ENCODE results near the gene FUCA2. TPM values are rescaled to one million over a fixed set of nuclear protein-coding genes. Genes with fewer than 3 reads are reported as not detected.
A peak's percentile ranks its signal among the peaks of the same experiment; 100 is the strongest.

FUCA2 gene
- total RNA-seq: 52.4 to 57.6 TPM (median 54.4 TPM) in 3 replicates
- long read RNA-seq, transcript FUCA2-201 (7 exons, 2,356 nt): major isoform, 122 of 153 reads
- long read RNA-seq, partial matches to known transcripts: 6 of 153 reads
- long read RNA-seq, other reads (novel, unspliced or antisense): 25 of 153 reads

GRCh38 chr6:143510991-143511891 lies at the start of gene FUCA2:
FUCA2 (minus strand) TSS chr6:143511720; CDS start chr6:143511634, 86 bp downstream.
- TF ChIP-seq CTCF (IDR thresholded peaks at IDR 0.05): peak; percentile 33
- peaks cover 3% of the 10 kb centered on the region for H3K27me3 Mint-ChIP-seq (ENCODE audit: low read depth)

GRCh38 chr6:143561105-143561704 lies 49.7 kb upstream of the FUCA2 start:
- H3K9me3 Mint-ChIP-seq (ENCODE audit: low read depth): no peaks in the 10 kb centered on the region
- no peaks in the 10 kb centered on the region for H3K27me3 Mint-ChIP-seq (ENCODE audit: low read depth)
- H3K4me3 Mint-ChIP-seq (ENCODE audit: unreplicated experiment): no peak overlapping the region
- H3K36me3 Mint-ChIP-seq (ENCODE audit: low read depth): peaks cover 2% of the 10 kb centered on the region
- no peak for DNase-seq (ENCODE audit: low spot score)
- peaks cover 7% of the 10 kb centered on the region for H3K4me1 Mint-ChIP-seq (ENCODE audit: low read depth)
- no peak for TF ChIP-seq CTCF (IDR thresholded peaks at IDR 0.05)
- no peak overlapping the region for H3K27ac Mint-ChIP-seq (ENCODE audit: unreplicated experiment)

More at GRCh38 chr6:143510991-143511891, at the start of gene FUCA2:
- Mint-ChIP-seq H3K4me3 (ENCODE audit: unreplicated experiment) (peak within 1 kb of the TSS; percentile 79), H3K9me3 (ENCODE audit: low read depth) (no peaks in the 10 kb centered on the region), H3K36me3 (ENCODE audit: low read depth) (peaks cover 10% of the 10 kb centered on the region), H3K4me1 (ENCODE audit: low read depth) (peaks cover 45% of the 10 kb centered on the region), H3K27ac (ENCODE audit: unreplicated experiment) (peak within 1 kb of the TSS; percentile 85)
- DNase-seq (ENCODE audit: low spot score): peak; percentile 95

GRCh38 chr6:143559051-143559660 lies 47.6 kb upstream of the FUCA2 start:
- H3K36me3 Mint-ChIP-seq (ENCODE audit: low read depth): peaks cover 2% of the 10 kb centered on the region
- DNase-seq (ENCODE audit: low spot score): no peak
- H3K9me3 Mint-ChIP-seq (ENCODE audit: low read depth): no peaks in the 10 kb centered on the region
- no peaks in the 10 kb centered on the region for H3K27me3 Mint-ChIP-seq (ENCODE audit: low read depth)
- H3K4me1 Mint-ChIP-seq (ENCODE audit: low read depth): peaks cover 7% of the 10 kb centered on the region
- no peak overlapping the region for H3K27ac Mint-ChIP-seq (ENCODE audit: unreplicated experiment)
- TF ChIP-seq CTCF (IDR thresholded peaks at IDR 0.05): no peak
- H3K4me3 Mint-ChIP-seq (ENCODE audit: unreplicated experiment): no peak overlapping the region

GRCh38 chr6:143556529-143556928 lies 45.0 kb upstream of the FUCA2 start:
- no peak for DNase-seq (ENCODE audit: low spot score)
- Mint-ChIP-seq H3K36me3 (ENCODE audit: low read depth) (peaks cover 2% of the 10 kb centered on the region), H3K4me3 (ENCODE audit: unreplicated experiment) (no peak overlapping the region), H3K27ac (ENCODE audit: unreplicated experiment) (no peak overlapping the region), H3K9me3 (ENCODE audit: low read depth) (no peaks in the 10 kb centered on the region), H3K27me3 (ENCODE audit: low read depth) (no peaks in the 10 kb centered on the region), H3K4me1 (ENCODE audit: low read depth) (peaks cover 7% of the 10 kb centered on the region)
- no peak for TF ChIP-seq CTCF (IDR thresholded peaks at IDR 0.05)

GRCh38 chr6:143555582-143555981 lies 44.1 kb upstream of the FUCA2 start:
- peaks cover 7% of the 10 kb centered on the region for H3K4me1 Mint-ChIP-seq (ENCODE audit: low read depth)
- DNase-seq (ENCODE audit: low spot score): no peak
- no peak overlapping the region for H3K4me3 Mint-ChIP-seq (ENCODE audit: unreplicated experiment)
- H3K27ac Mint-ChIP-seq (ENCODE audit: unreplicated experiment): no peak overlapping the region
- no peaks in the 10 kb centered on the region for H3K27me3 Mint-ChIP-seq (ENCODE audit: low read depth)
- no peaks in the 10 kb centered on the region for H3K9me3 Mint-ChIP-seq (ENCODE audit: low read depth)
- no peak for TF ChIP-seq CTCF (IDR thresholded peaks at IDR 0.05)
- peaks cover 1% of the 10 kb centered on the region for H3K36me3 Mint-ChIP-seq (ENCODE audit: low read depth)

Measured in chondrocyte (in vitro differentiated cells).